HG02798 (cell line): ENCODE measurements around the gene TRAF3IP3.

Experiments
- ATAC-seq: cut with Tn5 transposase; IDR thresholded peaks from one replicate; pipeline ENCODE4 v1.9.1; 2021; ENCODE audit warnings: mild to moderate bottlenecking; ENCODE audit not compliant: unreplicated experiment, poor library complexity

Gene TRAF3IP3

GRCh38 chr1:209755926-209756614, at the start of gene TRAF3IP3:
Gene TRAF3IP3 (plus strand): TSS chr1:209756053. CDS start chr1:209760040, 3,987 bp downstream.
- peak; percentile 81 for ATAC-seq

GRCh38 chr1:209706622-209707021, 49.2 kb upstream of the TRAF3IP3 start:
- ATAC-seq: no peak

- ATAC-seq: no peak
Observed at GRCh38 chr1:209707308-209707707, 48.5 kb upstream of the TRAF3IP3 start.

GRCh38 chr1:209708297-209708696, 47.6 kb upstream of the TRAF3IP3 start:
- no peak for ATAC-seq

- peak; percentile 74 for ATAC-seq
Observed at GRCh38 chr1:209710093-209710492, 45.8 kb upstream of the TRAF3IP3 start.

- no peak for ATAC-seq
Observed at GRCh38 chr1:209710847-209711246, 45.0 kb upstream of the TRAF3IP3 start.

GRCh38 chr1:209714338-209714737, 41.5 kb upstream of the TRAF3IP3 start:
- no peak for ATAC-seq

GRCh38 chr1:209715314-209715713, 40.5 kb upstream of the TRAF3IP3 start:
- ATAC-seq: no peak

- ATAC-seq: no peak
Observed at GRCh38 chr1:209717818-209718217, 38.0 kb upstream of the TRAF3IP3 start.

- no peak for ATAC-seq
Observed at GRCh38 chr1:209720326-209720725, 35.5 kb upstream of the TRAF3IP3 start.

GRCh38 chr1:209720826-209721225, 35.0 kb upstream of the TRAF3IP3 start:
- ATAC-seq: no peak

- ATAC-seq: no peak
Observed at GRCh38 chr1:209721323-209721722, 34.5 kb upstream of the TRAF3IP3 start.

- no peak for ATAC-seq
Observed at GRCh38 chr1:209723265-209723664, 32.6 kb upstream of the TRAF3IP3 start.

- peak; percentile 75 for ATAC-seq
Observed at GRCh38 chr1:209723756-209724693, 31.8 kb upstream of the TRAF3IP3 start.

- ATAC-seq: no peak
Observed at GRCh38 chr1:209727286-209727685, 28.6 kb upstream of the TRAF3IP3 start.

GRCh38 chr1:209727785-209728184, 28.1 kb upstream of the TRAF3IP3 start:
- ATAC-seq: no peak

GRCh38 chr1:209728466-209728865, 27.4 kb upstream of the TRAF3IP3 start:
- ATAC-seq: no peak

GRCh38 chr1:209729436-209729835, 26.4 kb upstream of the TRAF3IP3 start:
- no peak for ATAC-seq

- ATAC-seq: no peak
Observed at GRCh38 chr1:209732725-209733124, 23.1 kb upstream of the TRAF3IP3 start.

GRCh38 chr1:209733409-209734192, 22.3 kb upstream of the TRAF3IP3 start:
- ATAC-seq: no peak
